IMR-90 (cell line): ENCODE measurements around the gene ZNF610. TPM values are rescaled to one million over a fixed set of nuclear protein-coding genes. Genes with fewer than 3 reads are reported as not detected.

ENCODE experiments used
- ATAC-seq: fragments of 200-7000 bp; cut with Tn5 transposase; 2 replicates; pipeline ENCODE4 v1.9.1; 2020; ENCODE audit warnings: low read depth, mild to moderate bottlenecking, moderate library complexity
- BruUV-seq: library from RNA; stranded (reverse); fragments of 400-500 nt; replicated peaks from 2 replicates; lab custom pipeline; 2021; lab: Mats Ljungman, UMichigan
- CTCF ChIA-PET: fragments of 300-600 bp; formaldehyde crosslinking; extraction: SDS; loops from one replicate; lab custom pipeline; 2021; ENCODE audit warnings: antibody characterized with exemption; lab: Yijun Ruan, JAX
- POLR2A ChIA-PET: fragments of 300-600 bp; sonication (Branson Sonifier 250); formaldehyde crosslinking; loops from one replicate; lab custom pipeline; 2022; ENCODE audit warnings: antibody characterized with exemption; ENCODE audit not compliant: unreplicated experiment; lab: Charles Lee
- DNase-seq: peaks from one replicate; pipeline ENCODE4 v3.0.0; 2013
- H2AFZ ChIP-seq: replicated peaks from 2 replicates; pipeline ENCODE3; 2013; ENCODE audit warnings: low read length, mild to moderate bottlenecking; ENCODE audit not compliant: poor library complexity
- H2AK5ac ChIP-seq: 2 replicates; pipeline ENCODE4 v1.6.1; 2013; ENCODE audit warnings: low read depth, low read length, inconsistent platforms
- H2AK9ac ChIP-seq: replicated peaks from 2 replicates; pipeline ENCODE3; 2013; ENCODE audit warnings: mild to moderate bottlenecking, low read depth, low read length, moderate library complexity; ENCODE audit not compliant: poor library complexity
- H2BK120ac ChIP-seq: 2 replicates; pipeline ENCODE4 v1.6.1; 2013; ENCODE audit warnings: low read depth, low read length, inconsistent platforms
- H2BK15ac ChIP-seq: 3 replicates; pipeline ENCODE4 v1.6.1; 2013; ENCODE audit warnings: low read depth, low read length, inconsistent platforms
- H2BK20ac ChIP-seq: 2 replicates; pipeline ENCODE4 v1.6.1; 2013; ENCODE audit warnings: low read depth, mild to moderate bottlenecking, inconsistent platforms, low read length, moderate library complexity
- H2BK5ac ChIP-seq: 2 replicates; pipeline ENCODE4 v1.6.1; 2013; ENCODE audit warnings: mild to moderate bottlenecking, low read depth, low read length, inconsistent platforms; ENCODE audit not compliant: poor library complexity, severe bottlenecking
- H3K14ac ChIP-seq: replicated peaks from 2 replicates; pipeline ENCODE4 v1.6.1; 2013; ENCODE audit warnings: low read depth, low read length, inconsistent platforms
- H3K18ac ChIP-seq: 2 replicates; pipeline ENCODE4 v1.6.1; 2013; ENCODE audit warnings: low read depth, low read length, control low read depth
- H3K23ac ChIP-seq: 2 replicates; pipeline ENCODE4 v1.6.1; 2013; ENCODE audit warnings: low read depth, low read length, inconsistent platforms
- H3K27ac ChIP-seq: 2 replicates; pipeline ENCODE4 v1.5.1; 2013; ENCODE audit warnings: mild to moderate bottlenecking, control low read depth, low read length; ENCODE audit not compliant: insufficient read depth
- H3K27me3 ChIP-seq: 2 replicates; pipeline ENCODE4 v1.6.1; 2013; ENCODE audit warnings: low read length; ENCODE audit not compliant: control insufficient read depth, insufficient read depth
- H3K36me3 ChIP-seq: 2 replicates; pipeline ENCODE4 v1.6.1; 2013; ENCODE audit warnings: low read length, mixed read lengths; ENCODE audit not compliant: control insufficient read depth, insufficient read depth
- H3K4ac ChIP-seq: 2 replicates; pipeline ENCODE4 v1.6.1; 2013; ENCODE audit warnings: low read depth, low read length, inconsistent platforms
- H3K4me1 ChIP-seq: 2 replicates; pipeline ENCODE4 v1.6.1; 2013; ENCODE audit warnings: low read length, mixed read lengths; ENCODE audit not compliant: control insufficient read depth, insufficient read depth
- H3K4me2 ChIP-seq: 2 replicates; pipeline ENCODE4 v1.6.1; 2013; ENCODE audit warnings: low read depth, mild to moderate bottlenecking, control low read depth, low read length, moderate library complexity
- H3K4me3 ChIP-seq: 2 replicates; pipeline ENCODE4 v1.5.1; 2013; ENCODE audit warnings: low read depth, mild to moderate bottlenecking, control low read depth, low read length, moderate library complexity; ENCODE audit not compliant: insufficient read depth
- H3K56ac ChIP-seq: 2 replicates; pipeline ENCODE4 v1.6.1; 2013; ENCODE audit warnings: low read length, inconsistent platforms; ENCODE audit not compliant: insufficient read depth; ENCODE audit errors: extremely low read depth
- H3K79me1 ChIP-seq, 2 experiments: 2 replicates each; pipeline ENCODE4 v1.6.1; 2013; ENCODE audit warnings: low read length in 2 of 2, inconsistent platforms in 1 of 2, low read depth in 1 of 2
- H3K9ac ChIP-seq: 2 replicates; pipeline ENCODE4 v1.6.1; 2013; ENCODE audit warnings: low read depth, low read length, control low read depth
- H3K9me1 ChIP-seq: 2 replicates; pipeline ENCODE4 v1.6.1; 2013; ENCODE audit warnings: low read length, inconsistent platforms; ENCODE audit not compliant: insufficient read depth
- H3K9me3 ChIP-seq: 2 replicates; pipeline ENCODE4 v1.6.1; 2013; ENCODE audit warnings: low read length; ENCODE audit not compliant: control insufficient read depth, insufficient read depth
- H4K20me1 ChIP-seq: 2 replicates; pipeline ENCODE4 v1.6.1; 2013; ENCODE audit warnings: low read length, inconsistent platforms; ENCODE audit not compliant: insufficient read depth
- H4K5ac ChIP-seq: 2 replicates; pipeline ENCODE4 v1.6.1; 2013; ENCODE audit warnings: mild to moderate bottlenecking, low read depth, low read length, control low read depth
- H4K8ac ChIP-seq, 2 experiments: 2 replicates each; pipeline ENCODE4 v1.6.1; 2013; ENCODE audit warnings: low read depth in 2 of 2, low read length in 2 of 2, control low read depth in 1 of 2, inconsistent platforms in 1 of 2
- H4K91ac ChIP-seq: 2 replicates; pipeline ENCODE4 v1.6.1; 2013; ENCODE audit warnings: low read depth, low read length, inconsistent platforms; ENCODE audit not compliant: insufficient read depth
- NFE2L2 ChIP-seq: fragments of 150-350 bp; IDR thresholded peaks from 2 replicates; pipeline ENCODE4 v1.6.1; 2016; ENCODE audit warnings: low read depth, mild to moderate bottlenecking, low read length
- WGBS, 2 experiments: methylation state at CpG; one replicate each; pipeline versions ENCODE4 v1.1.5 to v1.1.7; 2013; ENCODE audit warnings: missing lambda C conversion rate in 2 of 2; ENCODE audit not compliant: insufficient read length in 1 of 2; ENCODE audit errors: extremely low coverage in 2 of 2; 5-methylcytosine and 5-hydroxymethylcytosine counted together
- dilution Hi-C: fragments of 300-500 bp; cut with HindIII; formaldehyde crosslinking; loops from one replicate; pipeline ENCODE4 v1.14.3; 2018; ENCODE audit warnings: low sequenced_read_pairs; ENCODE audit not compliant: unreplicated experiment
- in situ Hi-C: fragments of 300-500 bp; cut with MboI; formaldehyde crosslinking; loops from 3 replicates; pipeline ENCODE4 v1.14.3; 2019; ENCODE audit warnings: low sequenced_read_pairs, inconsistent platforms, mixed read lengths
- intact Hi-C: fragments of 100-400 bp; cut with micrococcal nuclease; formaldehyde crosslinking; loops from 2 replicates; pipeline ENCODE4 v1.10.0; 2022
- microRNA-seq, 2 experiments: library from miRNA; stranded (forward) in 1 of 2; unstranded in 1 of 2; fragments of 10-50 nt in 1 of 2; fragments of <30 nt in 1 of 2; gene quantifications in 1 of 2; microRNA quantifications in 1 of 2; one replicate each; pipeline versions ENCODE3 to v1.1.0; 2013 to 2020; ENCODE audit not compliant: insufficient read depth in 1 of 2, insufficient read length in 1 of 2, unreplicated experiment in 1 of 2
- polyA plus RNA-seq, 3 experiments: library from polyadenylated mRNA; depleted of rRNA; stranded (reverse); fragments of >200 nt; gene quantifications; 2 replicates each; pipeline ENCODE4 v1.2.3, GENCODE V29; 2012; ENCODE audit warnings: low replicate concordance in 1 of 3
- small RNA-seq, 5 experiments: library from RNA; depleted of rRNA; stranded (forward); fragments of <200 nt; gene quantifications; one replicate each; pipeline ENCODE3, GENCODE V24; 2012
- total RNA-seq: library from RNA; depleted of rRNA; stranded (reverse); fragments of >200 nt; gene quantifications from 2 replicates; pipeline ENCODE4 v1.2.3, GENCODE V29; 2012; rRNA removed

Gene ZNF610
- total and polyA plus RNA-seq, 2 of the 4 experiments (the other 2 are of a cell fraction) = 1.6 to 3.6 TPM

DNA sequence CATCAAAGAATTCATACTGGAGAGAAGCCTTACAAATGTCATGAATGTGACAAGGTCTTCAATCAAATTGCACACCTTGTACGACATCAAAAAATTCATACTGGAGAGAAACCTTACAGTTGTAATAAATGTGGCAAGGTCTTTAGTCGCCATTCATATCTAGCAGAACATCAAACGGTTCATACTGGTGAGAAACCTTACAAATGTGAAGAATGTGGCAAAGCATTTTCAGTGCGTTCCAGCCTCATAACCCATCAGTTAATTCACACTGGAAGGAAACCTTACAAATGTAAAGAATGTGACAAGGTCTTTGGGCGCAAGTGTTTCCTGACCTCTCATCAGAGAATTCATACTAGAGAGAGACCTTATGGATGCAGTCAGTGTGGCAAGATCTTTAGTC, 79.7 kb downstream of the ZNF610 start:
- H3K4me2 ChIP-seq = no peak overlapping the region
- no CpG with 5 or more reads among the region's 5 CpGs for WGBS, 2 experiments
- H4K5ac ChIP-seq = no peak overlapping the region
- no peak overlapping the region for H3K18ac ChIP-seq
- no peak overlapping the region for H4K91ac ChIP-seq
- no peak overlapping the region for H3K4me3 ChIP-seq
- dilution Hi-C loops = no loop called here
- H3K9ac ChIP-seq = no peak overlapping the region
- no peaks in the 10 kb centered on the region for H3K27me3 ChIP-seq
- CTCF ChIA-PET = interaction anchor here (0.6 kb wide), 1 partner anchor 13 kb away, joined by 6 read pairs; no protein-coding TSS in a partner anchor
- H2AK5ac ChIP-seq = no peak overlapping the region
- H2BK20ac ChIP-seq = no peak overlapping the region
- no peaks in the 10 kb centered on the region for H3K9me1 ChIP-seq
- no peaks in the 10 kb centered on the region for H3K4me1 ChIP-seq
- no peak overlapping the region for H2AFZ ChIP-seq
- H3K9me3 ChIP-seq = peaks cover 74% of the 10 kb centered on the region
- no peak overlapping the region for H3K14ac ChIP-seq
- H3K79me1 ChIP-seq = no peaks in the 10 kb centered on the region
- POLR2A ChIA-PET = no interaction called here
- H3K27ac ChIP-seq = no peak overlapping the region
- no peak overlapping the region for H2BK120ac ChIP-seq
- intact Hi-C loops = no loop called here
- peaks cover 19% of the 10 kb centered on the region for H3K36me3 ChIP-seq
- TF ChIP-seq NFE2L2 = no peak
- H2BK5ac ChIP-seq = no peak overlapping the region
- H2BK15ac ChIP-seq = no peak overlapping the region
- no peak for ATAC-seq
- H2AK9ac ChIP-seq = no peak overlapping the region
- BruUV-seq = no TSS peak
- H3K4ac ChIP-seq = no peak overlapping the region
- DNase-seq = no peak
- no peak overlapping the region for H3K23ac ChIP-seq
- H4K8ac ChIP-seq = no peak overlapping the region
- in situ Hi-C loops = no loop called here
- H3K56ac ChIP-seq = no peak overlapping the region
- H4K20me1 ChIP-seq = no peaks in the 10 kb centered on the region

Small RNA genes lying within 50 kb of the gene (microRNA-seq; reads per million reads assigned to microRNA genes)
- gene AC010332.1 (ENCODE audit: insufficient read depth, insufficient read length) = not detected

Small RNA genes lying within 50 kb of the gene (small RNA-seq; reads per million reads assigned to genes)
- gene AC010332.1 = 0 reads per million in 5 experiments

Other genes with a start within 250 kb of the ZNF610 start
- 25.8 and 28.9 TPM in 2 replicates for gene ZNF841, start 240.5 kb upstream of the ZNF610 start, total RNA-seq
- gene ZNF841, start 240.5 kb upstream of the ZNF610 start, polyA plus RNA-seq (2012; rRNA removed) = 6.0 and 8.5 TPM in 2 replicates
- 13.3 and 13.6 TPM in 2 replicates for gene ZNF616, start 196.3 kb upstream of the ZNF610 start, total RNA-seq
- 2.0 and 2.8 TPM in 2 replicates for gene ZNF616, start 196.3 kb upstream of the ZNF610 start, polyA plus RNA-seq (2012; rRNA removed)
- 4.1 and 5.0 TPM in 2 replicates for gene ZNF836, start 164.6 kb upstream of the ZNF610 start, total RNA-seq
- 1.1 and 1.4 TPM in 2 replicates for gene ZNF836, start 164.6 kb upstream of the ZNF610 start, polyA plus RNA-seq (2012; rRNA removed)
- 137 and 173 TPM in 2 replicates for gene PPP2R1A, start 146.2 kb upstream of the ZNF610 start, total RNA-seq
- gene PPP2R1A, start 146.2 kb upstream of the ZNF610 start, polyA plus RNA-seq (2012; rRNA removed) = 250 and 292 TPM in 2 replicates
- gene ZNF766, start 66.7 kb upstream of the ZNF610 start, total RNA-seq = 18.9 and 20.4 TPM in 2 replicates
- gene ZNF766, start 66.7 kb upstream of the ZNF610 start, polyA plus RNA-seq (2012; rRNA removed) = 3.4 and 4.9 TPM in 2 replicates
- gene ZNF480, start 39.1 kb upstream of the ZNF610 start, total RNA-seq = 10.9 and 22.5 TPM in 2 replicates
- gene ZNF480, start 39.1 kb upstream of the ZNF610 start, polyA plus RNA-seq (2012; rRNA removed) = 3.6 and 6.3 TPM in 2 replicates
- 28.9 and 40.3 TPM in 2 replicates for gene ZNF880, start 33.7 kb downstream of the ZNF610 start, total RNA-seq
- gene ZNF880, start 33.7 kb downstream of the ZNF610 start, polyA plus RNA-seq (2012; rRNA removed) = 14.3 and 17.4 TPM in 2 replicates
- 14.3 and 16.4 TPM in 2 replicates for gene ZNF528, start 61.6 kb downstream of the ZNF610 start, total RNA-seq
- 10.1 and 14.3 TPM in 2 replicates for gene ZNF528, start 61.6 kb downstream of the ZNF610 start, polyA plus RNA-seq (2012; rRNA removed)
- gene ZNF534, start 92.9 kb downstream of the ZNF610 start, total RNA-seq = not detected in 2 replicates
- not detected in 2 replicates for gene ZNF534, start 92.9 kb downstream of the ZNF610 start, polyA plus RNA-seq (2012; rRNA removed)
- gene ZNF578, start 117.3 kb downstream of the ZNF610 start, total RNA-seq = 2.8 and 4.1 TPM in 2 replicates
- gene ZNF578, start 117.3 kb downstream of the ZNF610 start, polyA plus RNA-seq (2012; rRNA removed) = 1.2 and 1.4 TPM in 2 replicates
- 19.9 and 22.8 TPM in 2 replicates for gene ZNF808, start 191.4 kb downstream of the ZNF610 start, total RNA-seq
- 2.3 and 3.6 TPM in 2 replicates for gene ZNF808, start 191.4 kb downstream of the ZNF610 start, polyA plus RNA-seq (2012; rRNA removed)
- gene ZNF701, start 234.0 kb downstream of the ZNF610 start, total RNA-seq = 12.2 and 12.5 TPM in 2 replicates
- gene ZNF701, start 234.0 kb downstream of the ZNF610 start, polyA plus RNA-seq (2012; rRNA removed) = 3.1 and 3.8 TPM in 2 replicates